Tibial artery (tissue), 4 donors: Measurements from ENCODE around the gene ZNRF3.
"Not testable (repeated sequence)": the region's sequence is repeated elsewhere in the genome, so short reads cannot be mapped to it uniquely, and the experiment has no call there.

Experiments used
- DNase-seq, 2 donors: peaks; one replicate each; pipeline ENCODE4 v3.0.0-alpha.2; 2019
- H3K27ac ChIP-seq, 2 donors: fragments of 200-600 bp; sonication (generic) in 1 of 2; 1 replicate in 1 of 2; 2 replicates in 1 of 2; pipeline ENCODE4 v1.5.1; 2018 to 2019; ENCODE audit warnings: mild to moderate bottlenecking in 1 of 2
- H3K27me3 ChIP-seq, 2 donors: fragments of 200-600 bp; sonication (generic) in 1 of 2; one replicate each; pipeline versions ENCODE4 v1.5.1 to v1.6.0; 2016 to 2019
- H3K36me3 ChIP-seq, 3 donors: fragments of 200-600 bp; sonication (generic) in 2 of 3; one replicate each; pipeline ENCODE4 v1.5.1; 2016 to 2019; ENCODE audit warnings: mild to moderate bottlenecking in 2 of 3
- H3K4me1 ChIP-seq, 4 donors: fragments of 200-600 bp; sonication (generic) in 2 of 4; 1 replicate in 3 of 4; 2 replicates in 1 of 4; pipeline ENCODE4 v1.5.1; 2016 to 2019
- H3K4me3 ChIP-seq, 2 donors: fragments of 200-600 bp; sonication (generic) in 1 of 2; 1 replicate in 1 of 2; 2 replicates in 1 of 2; pipeline ENCODE4 v1.5.1; 2018 to 2019; ENCODE audit warnings: mild to moderate bottlenecking in 2 of 2
- H3K9me3 ChIP-seq, 3 donors: fragments of 200-600 bp; sonication (generic) in 1 of 3; one replicate each; pipeline ENCODE4 v1.5.1; 2016 to 2019
- intact Hi-C: fragments of 100-400 bp; cut with DNase I; formaldehyde crosslinking; loops from one replicate; pipeline ENCODE4 v1.15.0; 2023; ENCODE audit warnings: low total_unique reads
- TF ChIP-seq, protein P1 (sequence below), 2 experiments: fragments of 200-600 bp in 1 of 2; fragments of 450-650 bp in 1 of 2; IDR thresholded peaks; one replicate each; pipeline ENCODE4 v1.5.1; 2017 to 2019; ENCODE audit warnings: antibody characterized with exemption in 2 of 2, mild to moderate bottlenecking in 1 of 2, moderate library complexity in 1 of 2

Gene ZNRF3

GRCh38 chr22:28948424-28948823 lies 65.1 kb downstream of the ZNRF3 start:
- TF ChIP-seq, protein P1, sequence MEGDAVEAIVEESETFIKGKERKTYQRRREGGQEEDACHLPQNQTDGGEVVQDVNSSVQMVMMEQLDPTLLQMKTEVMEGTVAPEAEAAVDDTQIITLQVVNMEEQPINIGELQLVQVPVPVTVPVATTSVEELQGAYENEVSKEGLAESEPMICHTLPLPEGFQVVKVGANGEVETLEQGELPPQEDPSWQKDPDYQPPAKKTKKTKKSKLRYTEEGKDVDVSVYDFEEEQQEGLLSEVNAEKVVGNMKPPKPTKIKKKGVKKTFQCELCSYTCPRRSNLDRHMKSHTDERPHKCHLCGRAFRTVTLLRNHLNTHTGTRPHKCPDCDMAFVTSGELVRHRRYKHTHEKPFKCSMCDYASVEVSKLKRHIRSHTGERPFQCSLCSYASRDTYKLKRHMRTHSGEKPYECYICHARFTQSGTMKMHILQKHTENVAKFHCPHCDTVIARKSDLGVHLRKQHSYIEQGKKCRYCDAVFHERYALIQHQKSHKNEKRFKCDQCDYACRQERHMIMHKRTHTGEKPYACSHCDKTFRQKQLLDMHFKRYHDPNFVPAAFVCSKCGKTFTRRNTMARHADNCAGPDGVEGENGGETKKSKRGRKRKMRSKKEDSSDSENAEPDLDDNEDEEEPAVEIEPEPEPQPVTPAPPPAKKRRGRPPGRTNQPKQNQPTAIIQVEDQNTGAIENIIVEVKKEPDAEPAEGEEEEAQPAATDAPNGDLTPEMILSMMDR (IDR thresholded peaks at IDR 0.05) = no peak
- H3K4me1 ChIP-seq = peaks cover 0 to 50% (median 21%) of the 10 kb centered on the region in 4 donors
- intact Hi-C loops = no loop called here
- no peaks in the 10 kb centered on the region for H3K9me3 ChIP-seq
- no peaks in the 10 kb centered on the region for H3K27me3 ChIP-seq
- H3K4me3 ChIP-seq = no peak overlapping the region
- H3K27ac ChIP-seq = no peak overlapping the region
- H3K36me3 ChIP-seq = no peaks in the 10 kb centered on the region
- DNase-seq = no peak

- H3K36me3 ChIP-seq, H3K4me3 ChIP-seq, DNase-seq, H3K27ac ChIP-seq, H3K27me3 ChIP-seq, intact Hi-C loops, H3K9me3 ChIP-seq: not testable (repeated sequence)
- H3K4me1 ChIP-seq = peaks cover 0 to 52% (median 20%) of the 10 kb centered on the region in 4 donors
These were observed 65.6 kb downstream of the ZNRF3 start for GRCh38 chr22:28948860-28949551.

DNA sequence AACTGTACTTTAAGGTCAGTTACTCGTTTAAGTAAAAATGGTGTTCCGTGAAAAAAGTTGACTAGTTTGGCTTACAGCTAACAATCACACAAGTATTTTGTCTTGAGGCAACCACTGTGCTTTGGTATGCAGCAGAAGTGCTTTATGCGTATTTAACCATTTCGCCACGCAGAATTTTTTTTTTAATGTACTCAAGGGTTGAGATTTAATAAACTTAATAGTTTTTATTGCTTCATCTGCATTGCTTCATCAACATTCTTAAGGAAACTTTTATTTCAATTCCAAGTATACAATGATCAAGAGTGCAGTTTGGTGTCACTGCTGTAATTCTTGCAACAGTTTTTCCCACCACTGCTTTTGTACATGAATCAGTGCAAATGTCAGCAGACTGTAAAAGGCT lies 66.4 kb downstream of the ZNRF3 start:
- Histone ChIP-seq H3K4me3 (no peak overlapping the region), H3K27ac (no peak overlapping the region), H3K27me3 (no peaks in the 10 kb centered on the region), H3K9me3 (no peaks in the 10 kb centered on the region), H3K36me3 (no peaks in the 10 kb centered on the region), H3K4me1 (peaks cover 0 to 59% (median 20%) of the 10 kb centered on the region in 4 donors)
- DNase-seq = no peak
- TF ChIP-seq, protein P1 (IDR thresholded peaks at IDR 0.05) = no peak
- intact Hi-C loops = loop anchor here (5.0 to 10.0 kb wide), 3 partner anchors 65 to 95 kb away; partner anchors contain the start of gene ZNRF3

DNA sequence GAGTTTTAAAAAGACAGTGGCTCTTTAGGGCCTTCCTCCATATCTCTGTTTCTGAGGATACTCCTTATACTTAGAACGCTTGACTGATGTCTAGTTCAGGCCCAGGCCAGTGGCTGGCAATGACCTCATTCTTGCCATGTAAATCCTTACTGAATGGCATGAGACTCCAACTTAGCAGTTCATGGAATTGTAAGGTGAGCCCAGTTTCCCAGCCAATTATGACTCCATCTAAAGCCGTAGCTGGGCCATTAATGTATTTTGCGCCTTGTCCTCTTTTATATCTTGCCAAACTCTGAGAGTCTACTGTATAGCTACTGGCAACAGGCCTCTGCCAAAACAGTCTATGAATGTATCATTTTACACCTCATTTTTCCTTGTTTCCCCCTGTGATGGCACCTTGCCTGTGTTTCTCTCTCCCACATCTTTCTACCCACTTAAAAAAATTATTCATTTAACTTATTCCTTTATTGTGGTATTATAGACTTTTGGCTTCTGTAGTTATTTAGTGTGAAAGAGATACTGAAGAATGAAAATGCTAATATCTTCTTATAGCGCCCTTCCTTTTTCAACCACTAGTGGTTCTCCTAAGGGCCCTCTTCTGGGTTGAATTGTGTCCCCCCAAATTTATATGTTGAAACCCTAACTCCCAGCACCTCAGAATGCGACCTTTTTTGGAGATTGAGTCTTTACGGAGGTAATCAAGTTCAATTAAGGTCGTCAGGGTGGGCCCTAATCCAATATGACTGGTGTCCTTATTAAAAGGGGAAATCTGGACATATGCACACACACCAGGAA lies 67.4 kb downstream of the ZNRF3 start:
- TF ChIP-seq, protein P1 (IDR thresholded peaks at IDR 0.05) = no peak

DNA sequence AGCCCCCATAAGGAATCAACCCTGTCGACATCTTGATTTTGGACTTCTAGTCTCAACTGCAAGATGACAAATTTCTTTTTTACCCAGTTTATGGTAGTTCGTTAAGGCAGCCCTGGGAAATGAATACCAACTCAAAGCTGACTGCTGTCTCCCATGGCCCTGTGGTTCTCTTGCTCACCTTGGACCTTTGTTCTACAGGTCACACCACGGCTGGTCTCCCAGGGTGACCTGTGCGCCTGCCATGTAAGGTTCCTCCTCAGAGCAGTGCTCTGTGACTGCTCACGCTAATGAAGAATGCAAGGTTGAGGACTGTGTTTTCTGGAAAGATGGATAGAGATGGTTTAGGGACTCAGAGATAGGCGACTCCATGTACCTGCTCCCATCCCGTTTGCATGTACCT lies 68.2 kb downstream of the ZNRF3 start:
- no peaks in the 10 kb centered on the region for H3K9me3 ChIP-seq
- DNase-seq = no peak
- H3K27ac ChIP-seq = peak overlapping the region; percentile 32 to 45
- peaks cover 0 to 59% (median 20%) of the 10 kb centered on the region in 4 donors for H3K4me1 ChIP-seq
- intact Hi-C loops = loop anchor here (5.0 to 10.0 kb wide), 3 partner anchors 67 to 94 kb away; partner anchors contain the start of gene ZNRF3
- H3K4me3 ChIP-seq = no peak overlapping the region
- TF ChIP-seq, protein P1 (IDR thresholded peaks at IDR 0.05) = no peak
- H3K36me3 ChIP-seq = no peaks in the 10 kb centered on the region
- no peaks in the 10 kb centered on the region for H3K27me3 ChIP-seq

More for the DNA sequence above, 67.4 kb downstream of the ZNRF3 start:
- no peak for DNase-seq
- H3K4me3 ChIP-seq = no peak overlapping the region
- H3K36me3 ChIP-seq = no peaks in the 10 kb centered on the region
- intact Hi-C loops = loop anchor here (5.0 to 10.0 kb wide), 3 partner anchors 66 to 94 kb away; partner anchors contain the start of gene ZNRF3
- peak overlapping the region in 1 of 2 donors; percentile 45 for H3K27ac ChIP-seq
- H3K9me3 ChIP-seq = no peaks in the 10 kb centered on the region
- no peaks in the 10 kb centered on the region for H3K27me3 ChIP-seq
- peaks cover 0 to 59% (median 20%) of the 10 kb centered on the region in 4 donors for H3K4me1 ChIP-seq
